K562 (cell line): ENCODE measurements around the gene AHI1. TPM values are rescaled to one million over a fixed set of nuclear protein-coding genes. Genes with fewer than 3 reads are reported as not detected.

ENCODE experiments used
- CBFA2T3 ChIP-seq: fragments of 450-650 bp; IDR thresholded peaks from 2 replicates; pipeline ENCODE4 v1.6.1; 2017
- CHAMP1 ChIP-seq: fragments of 450-650 bp; IDR thresholded peaks from 2 replicates; pipeline ENCODE4 v1.6.1; 2016; ENCODE audit warnings: mild to moderate bottlenecking
- CXXC5 ChIP-seq: fragments of 250-450 bp; sonication (Bioruptor Pico); IDR thresholded peaks from 2 replicates; pipeline ENCODE4 v1.8.0; 2022; ENCODE audit warnings: inconsistent platforms, mild to moderate bottlenecking, moderate library complexity
- FOSL1 ChIP-seq: fragments of 200-800 bp; sonication (Bioruptor generic); conservative IDR thresholded peaks from 2 replicates; pipeline ENCODE4 v1.6.1; 2016; ENCODE audit warnings: missing genetic modification characterization, missing compliant biosample characterization
- SETDB1 ChIP-seq: IDR thresholded peaks from one replicate; pipeline ENCODE4 v1.6.1; 2012; ENCODE audit warnings: low read length, control low read depth, inconsistent platforms
- WHSC1 ChIP-seq: IDR thresholded peaks from one replicate; pipeline ENCODE4 v1.6.1; 2012; ENCODE audit warnings: low read length, control low read depth, inconsistent platforms
- ZNF407 ChIP-seq: fragments of 450-650 bp; IDR thresholded peaks from 2 replicates; pipeline ENCODE4 v1.6.1; 2016; ENCODE audit warnings: low read depth
- ZNF77 ChIP-seq: fragments of 250-450 bp; sonication (Bioruptor Pico); IDR thresholded peaks from 2 replicates; pipeline ENCODE4 v1.5.0; 2020
- polyA plus RNA-seq, 8 experiments: library from polyadenylated mRNA; depleted of rRNA in 4 of 8; stranded (reverse) in 5 of 8; unstranded in 3 of 8; fragments of >200 nt; fragmentation: Nextera tagmentation in 2 of 8; fragmentation: Illumina TruSeq in 1 of 8; extraction: Ambion mirVana in 2 of 8; extraction: Trizol in 1 of 8; gene quantifications; 2 replicates each; pipeline versions ENCODE4 v1.2.1 to v1.2.3, GENCODE V29; 2011 to 2014; ENCODE audit warnings: inconsistent platforms in 1 of 8, missing spikeins in 1 of 8
- total RNA-seq, 7 experiments: library from RNA; depleted of rRNA in 6 of 7; stranded (reverse); fragments of >200 nt in 6 of 7; fragmentation: Illumina TruSeq in 2 of 7; extraction: Trizol in 2 of 7; gene quantifications; 2 replicates each; pipeline versions ENCODE4 v1.2.1 to v1.2.3, GENCODE V29; 2011 to 2021; ENCODE audit warnings: low replicate concordance in 1 of 7

AHI1 gene
- total and polyA plus RNA-seq, 9 of the 15 experiments (the other 6 are each of a cell fraction or from before 2014, with no cell fraction given) = 24.7 to 54.9 (median 32.2) TPM

GRCh38 chr6:135440087-135440792 lies 57.3 kb downstream of the AHI1 start (continued):
- TF ChIP-seq ZNF407 (no peak), WHSC1 (no peak), CBFA2T3 (no peak), CXXC5 (CRISPR knock-in tag) (no peak), CHAMP1 (no peak), SETDB1 (no peak), ZNF77 (CRISPR knock-in tag) (no peak), FOSL1 (no peak)
